NK-92 (cell line): ENCODE results near the gene DYNC2LI1.

Source experiments
- DNase-seq: peaks from one replicate; lab custom pipeline; 2025; ENCODE audit not compliant: unreplicated experiment; lab: John Stamatoyannopoulos, UW

DYNC2LI1 gene

GRCh38 chr2:43812947-43813346 is 39.1 kb downstream of the DYNC2LI1 start:
- DNase-seq: no peak

DNA sequence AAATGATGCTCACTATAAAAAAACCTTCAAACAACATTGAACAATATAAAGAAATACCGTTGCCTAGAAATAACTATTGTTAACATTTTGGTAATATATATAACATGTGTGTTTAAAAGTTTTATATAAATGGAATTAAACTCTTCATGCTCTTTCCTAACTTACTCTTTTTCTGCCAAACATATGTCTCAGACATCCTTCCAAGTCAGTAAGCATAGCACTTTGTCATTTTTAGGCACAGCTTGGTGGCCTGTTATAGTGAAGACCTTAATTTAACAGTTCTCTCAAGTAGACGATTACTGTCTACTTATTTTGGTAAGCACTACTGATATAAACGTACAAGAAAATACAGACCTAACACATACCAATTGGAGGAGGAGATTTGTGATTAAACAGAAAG is 40.9 kb downstream of the DYNC2LI1 start:
- no peak for DNase-seq

DNA sequence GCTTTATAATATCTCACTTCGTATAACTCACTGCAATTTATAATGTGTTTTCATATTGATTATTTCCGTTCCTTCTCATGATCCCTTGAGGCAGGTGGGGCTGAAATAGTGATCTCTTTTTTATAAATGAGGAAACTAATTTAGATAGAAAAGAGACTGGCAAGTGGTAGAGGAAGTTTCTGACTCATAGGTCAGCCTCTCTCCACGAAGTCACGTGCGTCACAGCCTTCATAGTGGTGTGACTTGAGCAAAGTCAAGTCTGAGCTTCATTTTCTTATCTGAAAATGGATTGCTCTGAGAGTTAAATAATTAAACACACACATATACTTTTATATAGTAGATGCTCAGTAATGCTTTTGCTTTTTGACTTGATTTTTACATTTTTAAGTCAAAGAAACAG is 44.9 kb downstream of the DYNC2LI1 start:
- no peak for DNase-seq

- DNase-seq: no peak
Measured at GRCh38 chr2:43819491-43820163, 45.8 kb downstream of the DYNC2LI1 start.

DNA sequence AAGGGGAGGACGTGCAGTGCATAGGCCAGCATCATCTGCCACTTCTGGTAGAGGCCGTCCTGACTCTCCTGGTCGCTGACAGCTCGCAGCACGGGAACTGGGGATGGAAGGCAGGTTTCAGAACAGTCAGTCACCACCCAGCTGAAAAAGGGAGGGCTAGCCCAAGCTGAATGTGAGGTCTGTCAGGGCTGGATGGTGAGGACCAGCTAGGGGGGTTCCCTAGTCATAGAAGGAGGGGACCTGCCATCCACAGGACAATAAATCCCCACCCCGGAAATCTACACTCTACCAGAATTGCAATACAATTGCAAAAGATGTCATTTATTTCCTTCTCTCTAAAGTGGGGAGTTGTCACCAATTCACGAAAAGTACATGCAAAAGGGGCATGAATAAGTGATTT is 49.0 kb downstream of the DYNC2LI1 start:
- no peak for DNase-seq

GRCh38 chr2:43823751-43824150 is 49.9 kb downstream of the DYNC2LI1 start:
- no peak for DNase-seq

DNA sequence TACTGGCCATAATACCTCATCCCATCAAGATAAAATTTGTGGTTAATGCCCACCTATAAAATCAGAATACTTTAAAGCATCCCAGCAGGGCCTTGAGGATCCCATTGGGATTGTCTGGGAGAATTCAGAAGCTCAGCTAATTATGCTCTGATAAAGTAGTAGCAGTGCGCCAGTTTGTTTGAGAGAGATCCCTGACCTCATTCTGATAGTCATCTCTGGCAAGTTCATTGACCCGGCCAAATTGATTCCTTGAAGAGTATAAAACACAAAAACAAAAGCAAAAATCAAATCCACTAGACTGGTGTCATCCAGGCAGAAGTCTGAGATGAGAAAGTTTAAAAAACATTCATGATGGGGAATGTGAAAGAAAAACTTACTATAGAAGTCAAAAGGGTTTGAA is 50.7 kb downstream of the DYNC2LI1 start:
- DNase-seq: no peak

DNA sequence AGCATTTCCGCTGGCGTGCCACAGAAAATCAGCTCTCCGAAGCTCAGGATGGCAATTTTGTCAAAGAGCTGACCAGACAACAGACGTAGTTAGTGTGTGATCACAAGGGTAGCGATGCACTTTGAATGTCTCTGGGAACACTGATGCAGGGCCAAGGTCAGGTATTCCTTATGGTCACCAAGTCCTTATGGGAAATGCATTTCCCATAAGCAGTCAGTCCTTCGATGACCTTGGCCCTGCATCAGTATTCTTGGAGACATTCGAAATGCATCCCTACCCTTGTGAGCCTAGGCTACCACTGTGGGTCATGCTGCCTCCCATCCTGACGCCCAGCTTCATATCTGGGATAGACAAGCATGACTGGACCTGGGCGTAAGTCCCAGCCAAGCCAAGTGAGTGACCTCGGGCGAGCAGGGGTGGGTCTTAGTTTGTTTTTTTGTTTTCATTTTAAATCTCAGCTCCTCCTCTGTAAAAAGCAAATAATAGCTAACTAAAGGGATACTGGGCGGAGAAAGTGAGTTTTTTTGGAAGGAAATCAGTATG is 51.2 kb downstream of the DYNC2LI1 start:
- no peak for DNase-seq

GRCh38 chr2:43825841-43826240 is 52.0 kb downstream of the DYNC2LI1 start:
- no peak for DNase-seq

GRCh38 chr2:43826305-43827250 is 52.7 kb downstream of the DYNC2LI1 start:
- no peak for DNase-seq

GRCh38 chr2:43831543-43832294 is 57.9 kb downstream of the DYNC2LI1 start:
- DNase-seq: no peak

DNA sequence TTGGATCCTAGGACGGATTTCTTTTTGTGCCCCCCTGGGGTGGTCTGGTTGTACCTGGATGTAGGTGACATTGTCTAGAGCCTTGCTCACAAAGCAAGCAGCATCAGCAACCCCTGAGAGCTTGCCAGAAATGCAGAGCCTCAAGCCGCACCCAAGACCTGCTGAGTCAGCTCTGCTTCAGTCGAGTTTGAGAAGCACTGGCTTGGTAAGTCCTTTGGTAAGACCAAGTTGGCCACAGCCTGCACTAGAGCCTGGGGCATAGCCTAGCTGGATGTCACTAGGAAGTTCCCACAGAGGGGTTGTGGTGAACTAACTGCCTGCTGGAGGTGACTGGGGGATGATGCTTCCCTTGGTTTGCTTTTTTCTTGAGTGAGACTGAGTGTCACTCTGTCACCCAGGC is 58.6 kb downstream of the DYNC2LI1 start:
- DNase-seq: no peak

DNA sequence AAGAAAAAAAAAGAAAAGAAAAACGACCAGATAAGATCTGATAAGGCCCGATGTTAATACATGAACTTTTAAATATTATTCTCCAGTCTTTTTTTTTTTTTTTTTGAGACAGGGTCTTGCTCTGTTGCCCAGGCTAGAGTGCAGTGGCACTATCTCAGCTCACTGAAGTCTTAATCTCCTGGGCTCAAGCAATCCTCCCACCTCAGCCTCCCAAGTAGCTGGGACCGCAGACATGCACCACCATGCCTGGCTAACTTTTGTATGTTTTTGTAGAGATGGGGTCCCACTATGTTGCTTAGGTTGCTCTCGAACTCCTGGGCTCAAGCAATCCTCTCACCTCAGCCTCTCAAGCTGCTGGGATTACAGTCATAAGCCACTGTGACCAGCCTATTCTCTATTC is 63.2 kb downstream of the DYNC2LI1 start:
- no peak for DNase-seq

- DNase-seq: no peak
Measured at GRCh38 chr2:43837831-43838559, 64.2 kb downstream of the DYNC2LI1 start.

DNA sequence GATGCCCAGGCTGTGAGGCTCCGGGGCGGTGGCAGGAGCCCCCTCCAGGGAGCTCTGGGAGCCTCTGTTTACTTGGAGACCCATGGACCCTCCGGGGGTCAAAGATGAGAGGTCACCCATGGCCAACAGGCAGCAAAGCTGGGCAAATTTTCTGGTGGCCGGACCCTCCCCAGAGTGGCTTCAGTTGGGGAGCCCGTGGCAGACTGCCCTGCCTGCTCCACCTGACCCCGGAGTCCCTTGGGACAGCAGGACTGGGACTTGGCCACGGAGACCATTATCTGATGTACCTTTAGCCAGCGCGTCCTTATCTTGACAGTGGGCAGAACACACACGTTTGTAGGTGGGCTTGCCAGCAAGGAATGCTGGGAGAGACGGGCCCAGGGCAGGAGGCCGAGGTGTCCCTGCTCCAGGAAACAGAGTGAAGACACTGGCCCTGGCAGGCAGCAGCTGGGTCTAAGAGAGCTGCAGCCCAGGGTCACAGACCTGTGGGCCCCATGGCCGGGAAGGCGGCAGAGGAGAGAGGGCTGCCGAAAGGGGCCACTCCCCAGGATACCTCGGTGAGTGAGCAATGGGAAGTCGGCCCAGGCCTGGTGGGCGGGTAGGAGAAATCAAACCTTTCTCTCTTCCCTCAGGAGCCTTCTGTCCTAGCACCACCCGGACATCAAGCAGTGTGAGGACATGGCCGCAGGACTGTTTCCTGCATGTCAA is 64.9 kb downstream of the DYNC2LI1 start, which contains the start of the genes ABCG5 and ABCG8:
Gene ABCG5 (minus strand): TSS at position 280 of the 708 bp plus-strand sequence. CDS start 160 bp downstream, at position 120.
Gene ABCG8 (plus strand): TSS at position 412 of the 708 bp plus-strand sequence. CDS start 83 bp downstream, at position 495.
- no peak for DNase-seq

GRCh38 chr2:43839776-43840564 is 66.1 kb downstream of the DYNC2LI1 start:
- DNase-seq: no peak

DNA sequence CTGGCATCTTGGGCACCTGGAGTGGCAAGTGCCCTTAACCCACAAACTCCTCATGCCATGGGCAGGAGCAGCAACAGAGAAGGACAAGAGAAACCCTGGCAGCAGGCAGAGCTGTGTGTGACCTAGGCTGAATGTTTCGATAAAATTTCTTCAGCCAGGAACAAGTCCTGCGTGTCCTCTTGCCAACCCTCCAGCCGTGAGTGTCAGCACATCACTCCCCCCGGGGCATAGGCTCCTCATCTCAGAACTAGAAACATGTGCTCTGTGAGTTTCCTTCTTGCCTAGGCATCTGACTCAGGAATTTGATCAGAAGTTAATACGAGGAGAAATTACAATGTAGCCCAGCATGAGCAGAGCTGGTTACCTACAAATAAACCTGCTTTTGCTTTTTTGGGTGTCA is 67.1 kb downstream of the DYNC2LI1 start:
- no peak for DNase-seq

GRCh38 chr2:43841949-43842865 is 68.4 kb downstream of the DYNC2LI1 start:
- no peak for DNase-seq
